ENCODE results near the gene VEZT.
"Not testable (repeated sequence)": the region's sequence is repeated elsewhere in the genome, so short reads cannot be mapped to it uniquely, and the experiment has no call there.

Gene VEZT

GRCh38 chr12:95257541-95257940 lies 39.9 kb downstream of the VEZT start:
- no peak for DNase-seq (ENCODE audit: low spot score)

- DNase-seq (ENCODE audit: low spot score) = no peak
Observed at GRCh38 chr12:95258151-95258550, 40.5 kb downstream of the VEZT start.

GRCh38 chr12:95258803-95259202 lies 41.2 kb downstream of the VEZT start:
- no peak for DNase-seq (ENCODE audit: low spot score)

GRCh38 chr12:95259368-95259767 lies 41.8 kb downstream of the VEZT start:
- DNase-seq (ENCODE audit: low spot score) = no peak

- DNase-seq (ENCODE audit: low spot score) = no peak
Observed at GRCh38 chr12:95261109-95261508, 43.5 kb downstream of the VEZT start.

- no peak for DNase-seq (ENCODE audit: low spot score)
Observed at GRCh38 chr12:95262808-95263207, 45.2 kb downstream of the VEZT start.

- DNase-seq (ENCODE audit: low spot score) = no peak
Observed at GRCh38 chr12:95265765-95266164, 48.2 kb downstream of the VEZT start.

- DNase-seq (ENCODE audit: low spot score) = no peak
Observed at GRCh38 chr12:95266254-95266653, 48.6 kb downstream of the VEZT start.

GRCh38 chr12:95269892-95270291 lies 52.3 kb downstream of the VEZT start:
- no peak for DNase-seq (ENCODE audit: low spot score)

- no peak for DNase-seq (ENCODE audit: low spot score)
Observed at GRCh38 chr12:95271465-95271864, 53.9 kb downstream of the VEZT start.

GRCh38 chr12:95277139-95277538 lies 59.5 kb downstream of the VEZT start:
- DNase-seq (ENCODE audit: low spot score) = peak; percentile 72

- DNase-seq (ENCODE audit: low spot score) = no peak
Observed at GRCh38 chr12:95279856-95280255, 62.2 kb downstream of the VEZT start.

- DNase-seq (ENCODE audit: low spot score) = no peak
Observed at GRCh38 chr12:95282266-95282665, 64.7 kb downstream of the VEZT start.

- DNase-seq (ENCODE audit: low spot score) = no peak
Observed at GRCh38 chr12:95283371-95283770, 65.8 kb downstream of the VEZT start.

GRCh38 chr12:95286713-95287112 lies 69.1 kb downstream of the VEZT start:
- no peak for DNase-seq (ENCODE audit: low spot score)

- DNase-seq (ENCODE audit: low spot score) = no peak
Observed at GRCh38 chr12:95291501-95291900, 73.9 kb downstream of the VEZT start.

- no peak for DNase-seq (ENCODE audit: low spot score)
Observed at GRCh38 chr12:95298916-95299315, 81.3 kb downstream of the VEZT start.

GRCh38 chr12:95300286-95300685 lies 82.7 kb downstream of the VEZT start:
- DNase-seq (ENCODE audit: low spot score) = no peak

- DNase-seq (ENCODE audit: low spot score) = no peak
Observed at GRCh38 chr12:95303476-95303875, 85.9 kb downstream of the VEZT start.

- peak; percentile 25 for DNase-seq (ENCODE audit: low spot score)
Observed at GRCh38 chr12:95304673-95305198, 87.1 kb downstream of the VEZT start.

GRCh38 chr12:95312656-95313055 lies 95.0 kb downstream of the VEZT start:
- no peak for DNase-seq (ENCODE audit: low spot score)

- not testable (repeated sequence) for DNase-seq (ENCODE audit: low spot score)
Observed at GRCh38 chr12:95314756-95315155, 97.1 kb downstream of the VEZT start.

GRCh38 chr12:95316798-95317197 lies 99.2 kb downstream of the VEZT start:
- no peak for DNase-seq (ENCODE audit: low spot score)

- no peak for DNase-seq (ENCODE audit: low spot score)
Observed at GRCh38 chr12:95318071-95318545, 100.5 kb downstream of the VEZT start.
